ENCODE data around the gene INPP4A.

The INPP4A gene

GRCh38 chr2:98520806-98521205, 76.1 kb downstream of the INPP4A start (continued):
- TF ChIP-seq TOX (CRISPR knock-in tag; IDR thresholded peaks at IDR 0.05; ENCODE audit: borderline replicate concordance) (no peak), BACH2 (CRISPR knock-in tag; IDR thresholded peaks at IDR 0.05; ENCODE audit: borderline replicate concordance) (no peak)

- TF ChIP-seq CSDC2 (CRISPR knock-in tag; IDR thresholded peaks at IDR 0.05) = no peak
- no peak for TF ChIP-seq TOX (CRISPR knock-in tag; IDR thresholded peaks at IDR 0.05; ENCODE audit: borderline replicate concordance)
- no peak for TF ChIP-seq SNAI2 (CRISPR knock-in tag; IDR thresholded peaks at IDR 0.05)
- no peak for TF ChIP-seq PPARA (CRISPR knock-in tag; IDR thresholded peaks at IDR 0.05; ENCODE audit: borderline replicate concordance)
- no peak for TF ChIP-seq ZNF70 (CRISPR knock-in tag; IDR thresholded peaks at IDR 0.05)
- TF ChIP-seq ESRRG (CRISPR knock-in tag; IDR thresholded peaks at IDR 0.05) = no peak
- no peak for TF ChIP-seq RARB (CRISPR knock-in tag; IDR thresholded peaks at IDR 0.05)
- TF ChIP-seq ISL1 (CRISPR knock-in tag; IDR thresholded peaks at IDR 0.05) = no peak
- TF ChIP-seq OSR1 (CRISPR knock-in tag; IDR thresholded peaks at IDR 0.05) = no peak
- TF ChIP-seq TSHZ2 (CRISPR knock-in tag; IDR thresholded peaks at IDR 0.05) = no peak
- no peak for TF ChIP-seq BACH2 (CRISPR knock-in tag; IDR thresholded peaks at IDR 0.05; ENCODE audit: borderline replicate concordance)
- no peak for TF ChIP-seq POU6F1 (CRISPR knock-in tag; IDR thresholded peaks at IDR 0.05; ENCODE audit: borderline replicate concordance, low read depth)
- no peak for TF ChIP-seq ZC3H10 (CRISPR knock-in tag; IDR thresholded peaks at IDR 0.05)
- no peak for TF ChIP-seq ZNF565 (CRISPR knock-in tag; conservative IDR thresholded peaks at IDR 0.05; ENCODE audit: low read depth)
- no peak for TF ChIP-seq ARNTL (CRISPR knock-in tag; IDR thresholded peaks at IDR 0.05; ENCODE audit: borderline replicate concordance, low read depth)
- TF ChIP-seq CSRNP3 (CRISPR knock-in tag; IDR thresholded peaks at IDR 0.05) = no peak
- TF ChIP-seq ZFP3 (CRISPR knock-in tag; IDR thresholded peaks at IDR 0.05) = no peak
- no peak for TF ChIP-seq PATZ1 (CRISPR knock-in tag; IDR thresholded peaks at IDR 0.05; ENCODE audit: borderline replicate concordance)
- no peak for TF ChIP-seq ZNF8 (CRISPR knock-in tag; IDR thresholded peaks at IDR 0.05)
- no peak for ATAC-seq
Measured at GRCh38 chr2:98521266-98521665, 76.6 kb downstream of the INPP4A start.

GRCh38 chr2:98522854-98523253, 78.2 kb downstream of the INPP4A start:
- no peak for ATAC-seq
- TF ChIP-seq TSHZ2 (CRISPR knock-in tag; IDR thresholded peaks at IDR 0.05) (no peak), ZFP30 (CRISPR knock-in tag; IDR thresholded peaks at IDR 0.05) (no peak), ZNF8 (CRISPR knock-in tag; IDR thresholded peaks at IDR 0.05) (no peak), OSR1 (CRISPR knock-in tag; IDR thresholded peaks at IDR 0.05) (no peak), ZNF565 (CRISPR knock-in tag; conservative IDR thresholded peaks at IDR 0.05; ENCODE audit: low read depth) (no peak), GLIS3 (CRISPR knock-in tag; IDR thresholded peaks at IDR 0.05) (no peak), ISL1 (CRISPR knock-in tag; IDR thresholded peaks at IDR 0.05) (no peak), PATZ1 (CRISPR knock-in tag; IDR thresholded peaks at IDR 0.05; ENCODE audit: borderline replicate concordance) (no peak), ARNTL (CRISPR knock-in tag; IDR thresholded peaks at IDR 0.05; ENCODE audit: borderline replicate concordance, low read depth) (no peak), CREB5 (CRISPR knock-in tag; IDR thresholded peaks at IDR 0.05; ENCODE audit: low read depth) (no peak), ZC3H10 (CRISPR knock-in tag; IDR thresholded peaks at IDR 0.05) (no peak), BACH2 (CRISPR knock-in tag; IDR thresholded peaks at IDR 0.05; ENCODE audit: borderline replicate concordance) (no peak), TOX (CRISPR knock-in tag; IDR thresholded peaks at IDR 0.05; ENCODE audit: borderline replicate concordance) (no peak), ZFP3 (CRISPR knock-in tag; IDR thresholded peaks at IDR 0.05) (no peak), PPARA (CRISPR knock-in tag; IDR thresholded peaks at IDR 0.05; ENCODE audit: borderline replicate concordance) (no peak), ESRRG (CRISPR knock-in tag; IDR thresholded peaks at IDR 0.05) (no peak), RARB (CRISPR knock-in tag; IDR thresholded peaks at IDR 0.05) (no peak)

Data from SK-N-SH treated with all-trans-retinoic acid at 6 μM for 48 hours (cell line).